T1000 (cell line): ENCODE measurements around the gene DENND4C.
"Not testable (repeated sequence)": the region's sequence is repeated elsewhere in the genome, so short reads cannot be mapped to it uniquely, and the experiment has no call there.

Source experiments
- DNase-seq: peaks from one replicate; lab custom pipeline; 2025; ENCODE audit warnings: mixed read lengths; lab: John Stamatoyannopoulos, UW

The DENND4C gene

DNA sequence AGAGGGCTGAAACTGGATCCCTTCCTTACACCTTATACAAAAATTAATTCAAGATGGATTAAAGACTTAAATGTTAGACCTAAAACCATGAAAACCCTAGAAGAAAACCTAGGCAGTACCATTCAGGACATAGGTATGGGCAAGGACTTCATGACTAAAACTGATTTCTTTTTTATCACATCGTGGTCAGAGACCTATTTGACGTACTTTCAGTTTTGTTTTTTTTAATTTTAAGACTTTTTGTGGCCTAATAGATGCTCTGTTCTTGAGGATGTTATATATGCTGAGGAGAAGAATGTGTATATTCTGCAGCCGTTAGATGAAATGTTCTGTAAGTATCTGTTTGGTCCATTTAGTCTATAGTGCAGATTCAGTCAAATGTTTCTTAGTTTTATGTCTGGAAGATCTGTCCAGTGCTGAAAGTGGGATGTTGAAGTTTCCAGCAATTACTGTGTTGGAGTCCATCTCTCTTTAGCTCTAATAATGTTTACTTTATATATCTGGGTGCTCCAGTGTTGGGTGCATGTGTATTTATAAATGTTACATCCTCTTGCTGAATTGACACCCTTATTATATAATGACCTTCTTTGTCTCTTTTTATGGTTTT is 36.4 kb downstream of the DENND4C start:
- not testable (repeated sequence) for DNase-seq

DNA sequence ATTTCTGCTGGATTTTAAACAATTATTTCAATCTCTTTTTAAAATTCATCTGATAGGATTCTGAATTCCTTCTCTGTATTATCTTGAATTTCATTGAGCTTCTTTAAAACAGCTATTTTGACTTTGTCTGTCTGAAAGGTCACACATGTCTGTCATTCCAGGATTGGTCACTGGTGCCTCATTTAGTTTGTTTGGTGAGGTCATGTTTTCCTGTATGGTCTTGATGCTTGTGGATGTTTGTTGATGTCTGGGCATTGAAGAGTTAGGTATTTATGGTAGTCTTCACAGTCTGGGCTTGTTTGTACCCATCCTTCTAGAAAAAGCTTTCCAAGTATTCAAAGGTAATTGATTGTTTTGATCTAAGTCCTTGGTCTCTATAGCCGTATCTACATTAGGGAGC is 39.1 kb downstream of the DENND4C start:
- no peak for DNase-seq

DNA sequence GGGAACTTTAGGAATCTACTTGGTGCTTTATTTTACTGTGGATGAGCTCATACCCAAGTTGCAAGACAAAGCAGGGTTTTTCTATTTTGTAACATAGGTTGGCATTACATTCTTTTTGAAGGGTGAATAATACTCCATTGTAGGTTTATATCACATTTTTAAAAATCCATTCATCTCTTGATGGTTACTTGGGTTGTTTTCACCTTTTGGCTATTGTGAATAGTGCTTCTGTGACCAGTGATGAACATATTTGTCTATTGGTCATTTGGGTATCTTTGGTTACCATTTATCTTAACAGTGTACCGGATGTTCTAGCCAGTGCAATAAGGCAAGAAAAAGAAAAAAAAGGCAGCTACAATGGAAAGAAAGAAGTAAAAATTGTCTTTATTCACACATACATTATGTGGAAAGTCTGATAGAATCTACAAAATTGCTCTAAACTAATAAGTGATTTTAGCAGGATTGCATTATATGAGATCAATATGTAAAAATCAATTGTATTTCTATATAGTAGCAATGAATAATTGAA is 40.0 kb downstream of the DENND4C start:
- DNase-seq: no peak

DNA sequence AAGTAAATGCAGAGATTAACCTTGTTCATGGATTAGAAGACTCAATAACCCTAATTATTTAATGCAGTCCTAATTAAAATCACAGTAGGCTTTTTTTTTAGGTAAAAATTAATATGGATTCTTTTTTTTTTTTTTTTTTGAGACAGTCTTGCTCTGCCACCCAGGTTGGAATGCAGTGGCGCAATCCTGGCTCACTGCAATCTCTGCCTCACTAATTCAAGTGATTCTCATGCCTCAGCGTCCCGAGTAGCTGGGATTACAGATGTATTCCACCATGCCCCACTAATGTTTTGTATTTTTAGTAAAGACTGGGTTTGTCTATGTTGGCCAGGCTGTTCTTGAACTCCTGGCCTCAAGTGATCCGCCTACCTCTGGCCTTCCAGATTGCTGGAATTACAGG is 40.6 kb downstream of the DENND4C start:
- no peak for DNase-seq

DNA sequence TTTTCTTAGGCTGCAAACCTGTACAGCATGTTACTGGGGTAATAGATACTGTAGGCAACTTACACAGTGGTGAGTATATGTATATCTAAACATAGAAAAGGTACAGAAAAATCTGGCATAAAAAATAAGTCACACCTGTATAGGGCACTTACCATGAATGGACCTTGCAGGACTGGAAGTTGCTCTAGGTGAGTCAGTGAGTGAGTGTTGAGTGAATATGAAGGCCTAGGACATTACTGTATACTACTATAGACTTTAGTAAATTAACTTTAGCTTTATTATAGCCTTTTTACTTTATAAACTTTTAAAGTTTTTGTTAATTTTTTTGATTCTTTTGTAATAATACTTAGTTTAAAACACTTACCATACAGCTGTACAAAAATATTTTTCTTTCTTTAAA is 51.3 kb downstream of the DENND4C start:
- no peak for DNase-seq

DNA sequence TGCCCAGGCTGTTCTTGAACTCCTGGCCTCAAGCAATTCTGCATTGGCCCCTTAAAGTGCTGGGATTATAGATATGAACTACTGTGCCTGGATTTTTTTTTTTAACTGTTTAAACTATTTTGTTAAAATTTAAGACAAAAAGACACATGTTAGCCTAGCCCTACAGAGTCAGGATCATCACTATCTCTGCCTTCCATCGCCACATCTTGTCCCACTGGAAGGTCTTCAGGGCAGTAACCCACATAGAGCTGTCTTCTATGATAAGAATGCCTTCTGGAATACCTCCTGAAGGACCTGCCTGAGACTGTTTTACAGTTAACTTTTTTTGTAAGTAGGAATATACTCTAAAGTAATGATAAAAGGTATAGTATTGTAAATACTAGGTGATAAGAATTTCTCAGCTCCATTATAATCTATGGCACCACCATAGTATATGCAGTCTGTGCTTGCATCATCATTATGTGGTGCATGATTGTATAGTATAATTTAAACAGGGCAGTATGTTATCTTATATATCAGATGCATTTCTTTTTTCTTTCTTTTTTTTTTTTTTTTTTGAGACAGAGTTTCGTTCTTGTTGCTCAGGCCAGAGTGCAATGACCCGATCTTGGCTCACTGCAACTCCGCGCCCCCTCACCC is 52.7 kb downstream of the DENND4C start:
- no peak for DNase-seq

DNA sequence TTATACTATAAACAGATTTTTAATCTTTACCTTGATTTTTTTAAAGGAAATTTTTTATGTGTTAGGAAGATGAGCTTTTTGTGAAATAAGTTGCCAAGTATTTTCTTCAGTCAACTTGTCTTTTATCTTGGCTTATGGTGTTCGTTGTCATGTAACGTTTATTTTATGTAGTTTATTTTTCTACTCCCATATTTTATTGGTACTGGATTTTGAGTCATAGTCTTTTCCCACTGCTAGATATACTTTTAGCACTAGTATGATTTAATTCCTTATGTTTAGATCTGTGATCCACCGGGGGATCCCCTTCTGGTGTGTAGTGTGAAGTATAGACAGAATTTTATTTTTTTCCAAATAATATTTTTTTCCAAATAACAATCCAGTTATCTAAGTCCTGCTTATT is 54.2 kb downstream of the DENND4C start:
- no peak for DNase-seq

DNA sequence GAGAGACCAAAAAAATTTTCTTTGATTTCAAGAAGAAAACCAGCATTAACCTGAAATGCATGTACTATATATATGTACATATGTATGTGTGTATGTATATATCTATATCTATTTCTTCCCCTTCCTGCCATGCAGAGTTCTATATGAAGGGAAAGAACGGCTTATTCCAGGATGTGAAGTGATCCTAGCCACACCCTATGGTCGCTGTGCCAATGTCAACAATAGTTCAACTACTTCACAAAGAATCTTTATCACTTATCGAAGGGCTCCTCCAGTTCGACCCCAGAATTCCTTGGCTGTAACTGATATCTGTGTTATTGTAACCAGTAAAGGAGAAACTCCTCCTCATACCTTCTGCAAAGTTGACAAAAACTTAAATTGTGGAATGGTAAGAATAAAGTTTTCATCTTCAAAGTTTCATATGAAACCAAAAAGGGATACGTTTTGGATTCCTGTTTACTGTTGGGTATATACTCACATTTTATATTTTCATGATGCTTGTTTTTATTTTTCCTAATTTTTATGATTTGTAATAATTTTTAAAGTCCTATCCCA is 56.2 kb downstream of the DENND4C start:
- no peak for DNase-seq

DNA sequence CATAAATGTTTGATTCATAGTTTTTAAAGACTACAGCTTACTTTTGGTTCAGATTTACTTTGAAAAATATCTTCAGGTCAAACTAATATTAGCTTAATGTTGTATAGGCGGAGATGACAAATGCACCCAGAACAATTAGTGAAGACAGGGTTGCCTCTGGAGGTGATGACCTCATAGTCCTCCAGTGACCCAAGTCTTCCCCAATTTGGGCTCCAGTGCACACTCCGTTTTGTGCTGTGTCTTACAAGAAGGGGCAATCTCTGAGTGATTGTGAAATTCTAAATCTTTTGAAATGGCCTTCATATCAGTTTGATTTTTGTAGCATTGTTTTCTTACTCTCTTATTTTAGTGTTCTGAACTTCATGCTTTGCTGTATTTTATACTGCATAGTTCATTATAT is 57.6 kb downstream of the DENND4C start:
- no peak for DNase-seq

DNA sequence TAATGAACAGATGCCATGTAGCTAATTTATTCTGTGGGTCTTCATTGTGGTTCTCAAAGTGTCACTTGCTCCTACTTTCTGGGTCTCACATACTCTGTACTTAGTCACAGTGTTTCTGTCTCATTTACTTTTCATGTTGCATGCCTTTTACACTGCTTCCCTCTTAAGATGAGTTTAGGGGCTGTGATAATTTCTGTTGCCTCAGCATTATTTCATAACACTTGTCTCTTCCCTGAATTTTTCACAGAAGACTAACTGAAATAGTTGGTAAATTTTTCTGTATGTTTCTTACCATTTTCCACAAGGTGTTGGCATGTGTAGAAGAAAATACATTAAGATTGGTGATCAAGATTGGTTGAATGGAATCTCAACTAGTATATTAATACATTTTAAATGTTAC is 59.6 kb downstream of the DENND4C start:
- DNase-seq: no peak

DNA sequence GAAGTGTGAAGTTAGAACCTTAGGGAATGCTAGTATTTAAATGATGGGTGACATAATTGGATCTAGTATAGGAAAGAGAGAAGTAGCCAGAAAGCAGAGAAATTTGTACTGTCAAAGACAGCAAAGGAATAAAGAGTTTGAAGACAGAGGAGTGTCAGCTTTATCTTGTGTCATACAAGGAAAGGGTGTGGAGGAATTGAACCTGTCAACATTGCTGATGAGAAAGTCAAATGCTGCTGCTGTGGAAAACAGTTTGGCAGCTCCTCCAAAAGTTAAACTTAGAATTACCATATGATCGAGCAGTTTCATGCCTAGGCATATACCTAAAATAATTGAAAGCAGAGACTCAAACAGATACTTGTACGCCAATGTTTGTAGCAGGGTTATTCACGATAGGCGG is 63.7 kb downstream of the DENND4C start:
- DNase-seq: no peak

DNA sequence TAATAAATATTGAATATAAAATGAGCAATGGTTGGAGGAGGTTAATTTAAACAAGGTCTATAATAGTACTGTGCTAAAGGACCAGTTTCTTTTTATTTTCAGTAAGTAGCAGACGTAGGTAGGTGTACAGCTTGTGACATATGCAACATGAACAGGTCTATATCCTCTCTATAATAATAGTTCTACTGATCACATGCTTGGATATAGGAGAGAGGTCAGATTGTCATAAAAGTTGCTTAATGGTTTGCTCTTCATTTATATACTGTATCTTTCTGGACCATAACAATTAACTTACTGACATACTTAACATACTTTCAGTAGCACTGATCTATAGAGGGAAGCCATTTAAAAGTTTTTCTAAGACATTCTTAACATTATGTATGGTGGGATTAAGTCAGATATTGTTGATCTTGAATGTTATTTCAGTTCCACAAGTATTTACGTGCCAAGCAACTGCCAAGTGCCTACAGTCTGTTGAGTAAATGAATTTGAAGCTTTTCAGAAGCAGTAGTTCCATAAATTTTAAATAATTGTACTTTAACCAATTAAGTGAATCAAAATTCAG is 68.0 kb downstream of the DENND4C start:
- DNase-seq: no peak

DNA sequence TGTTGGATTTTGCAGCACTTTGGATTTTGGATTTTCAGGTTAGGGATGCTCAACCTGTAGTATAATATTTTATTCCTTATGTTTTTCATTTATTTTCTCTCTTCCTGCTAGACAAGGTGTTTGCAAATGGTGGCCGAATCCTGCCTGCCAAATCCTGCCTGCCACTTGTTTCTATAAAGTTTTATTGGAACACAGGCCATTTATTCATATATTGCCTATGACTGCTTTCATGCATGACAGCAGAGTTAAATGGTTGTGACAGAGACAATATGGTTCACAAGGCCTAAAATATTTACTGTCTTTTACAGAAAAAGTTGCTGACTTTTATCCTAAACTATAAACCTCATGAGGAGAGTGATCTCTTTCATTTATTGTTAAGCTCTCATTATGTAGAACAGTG is 72.7 kb downstream of the DENND4C start:
- no peak for DNase-seq

DNA sequence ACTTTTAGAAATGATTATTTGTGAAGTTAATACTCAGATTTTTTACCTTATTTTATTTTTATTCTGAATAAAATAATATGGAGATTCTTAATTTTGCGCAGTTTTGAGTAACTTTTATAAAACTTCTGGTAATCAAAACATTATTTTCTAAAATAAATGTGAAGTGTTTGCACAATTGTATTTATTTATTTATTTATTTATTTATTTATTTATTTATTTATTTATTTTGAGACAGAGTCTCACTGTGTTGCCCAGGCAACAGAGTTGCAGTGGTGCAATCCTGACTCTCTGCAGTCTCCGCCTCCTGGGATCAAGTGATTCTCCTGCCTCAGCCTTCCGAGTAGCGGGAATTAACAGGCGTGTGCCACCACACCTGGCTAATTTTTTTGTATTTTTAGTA is 76.1 kb downstream of the DENND4C start:
- DNase-seq: no peak

DNA sequence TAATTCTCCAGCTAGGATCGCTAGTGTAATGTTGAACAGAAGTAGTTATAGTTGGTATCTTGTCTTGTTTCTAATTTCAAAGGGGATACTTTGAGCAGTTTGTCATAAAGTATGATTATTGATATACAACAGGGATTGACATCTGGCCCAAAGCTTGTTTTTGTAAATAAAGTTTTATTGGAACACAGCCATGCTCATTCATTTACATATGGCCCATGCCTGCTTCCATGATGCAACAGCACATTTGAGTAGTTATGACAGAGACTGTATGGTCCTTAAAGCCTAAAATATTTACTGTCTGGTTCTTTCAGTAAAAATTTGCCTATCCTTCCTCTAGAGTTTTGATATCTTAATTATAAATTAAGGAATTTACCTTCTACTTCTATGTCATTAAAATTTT is 79.8 kb downstream of the DENND4C start:
- no peak for DNase-seq

DNA sequence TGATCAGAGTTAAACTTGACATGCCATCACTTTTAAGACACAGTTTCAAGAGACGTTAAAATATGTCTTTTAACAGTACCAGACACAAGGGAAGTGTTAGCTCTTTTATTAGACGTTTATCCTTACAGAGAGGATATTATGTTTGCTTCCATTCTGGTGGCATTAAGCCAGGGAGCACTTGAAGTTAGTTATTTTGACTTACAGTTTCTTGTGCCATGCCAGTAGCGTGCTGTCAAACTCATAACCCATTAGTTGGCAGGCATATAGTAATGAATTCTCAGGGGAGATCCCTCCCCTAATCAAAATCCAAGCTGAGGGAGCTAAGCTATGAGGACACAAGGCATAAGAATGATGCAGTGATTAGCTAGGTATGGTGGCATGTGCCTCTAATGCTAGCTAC is 83.1 kb downstream of the DENND4C start:
- no peak for DNase-seq

DNA sequence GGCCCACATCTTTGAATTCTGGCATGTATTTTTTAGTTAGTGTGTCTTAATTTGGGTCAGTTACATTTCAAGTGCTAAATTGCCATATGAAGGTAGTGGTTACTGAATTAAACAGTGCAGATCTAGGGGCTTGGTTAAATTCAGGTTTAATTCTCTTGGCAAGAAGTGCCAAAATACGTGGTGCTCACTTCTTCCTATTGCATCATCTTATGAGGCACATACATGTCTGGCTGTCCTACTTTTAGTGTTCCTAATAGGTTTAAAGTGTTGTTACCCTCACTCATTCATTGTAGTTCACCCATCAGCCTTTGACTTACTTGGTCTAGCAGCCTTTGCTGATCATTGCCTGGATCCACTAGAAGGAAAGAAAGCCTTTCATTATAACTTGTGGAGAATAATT is 90.0 kb downstream of the DENND4C start:
- DNase-seq: no peak

DNA sequence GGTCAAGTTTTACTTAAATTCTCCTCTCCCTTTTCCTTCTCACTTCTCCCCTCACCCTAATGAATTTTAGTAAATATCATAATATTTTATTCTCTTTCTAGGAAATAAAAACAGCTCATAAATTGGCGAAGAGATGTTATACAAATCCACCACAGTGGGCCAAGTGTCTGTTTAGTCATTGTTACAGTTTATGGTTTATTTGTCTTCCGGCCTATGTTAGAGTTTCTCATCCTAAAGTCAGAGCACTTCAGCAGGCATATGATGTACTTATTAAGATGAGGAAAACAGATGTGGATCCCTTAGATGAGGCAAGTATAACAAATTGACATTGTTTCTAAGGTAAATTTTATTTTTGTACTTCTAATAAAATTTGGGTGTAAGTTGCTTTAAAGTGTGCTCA is 101.4 kb downstream of the DENND4C start:
- no peak for DNase-seq

DNA sequence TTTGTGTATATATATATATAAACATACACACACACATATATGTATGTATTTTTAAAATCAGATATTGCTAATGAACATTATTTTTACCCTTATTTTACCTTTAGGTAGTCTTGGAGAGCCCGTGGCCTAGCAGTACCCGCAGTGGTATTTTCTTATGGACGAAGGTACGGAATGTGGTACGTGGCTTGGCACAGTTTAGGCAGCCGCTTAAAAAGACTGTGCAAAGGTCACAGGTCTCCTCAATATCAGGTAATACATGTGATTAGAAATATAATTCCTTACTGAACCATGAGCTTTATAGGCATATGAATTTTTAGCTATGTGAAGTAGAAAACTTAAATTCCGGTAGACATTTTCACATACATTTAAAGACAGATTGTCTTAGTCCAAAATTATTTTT is 105.7 kb downstream of the DENND4C start:
- no peak for DNase-seq

DNA sequence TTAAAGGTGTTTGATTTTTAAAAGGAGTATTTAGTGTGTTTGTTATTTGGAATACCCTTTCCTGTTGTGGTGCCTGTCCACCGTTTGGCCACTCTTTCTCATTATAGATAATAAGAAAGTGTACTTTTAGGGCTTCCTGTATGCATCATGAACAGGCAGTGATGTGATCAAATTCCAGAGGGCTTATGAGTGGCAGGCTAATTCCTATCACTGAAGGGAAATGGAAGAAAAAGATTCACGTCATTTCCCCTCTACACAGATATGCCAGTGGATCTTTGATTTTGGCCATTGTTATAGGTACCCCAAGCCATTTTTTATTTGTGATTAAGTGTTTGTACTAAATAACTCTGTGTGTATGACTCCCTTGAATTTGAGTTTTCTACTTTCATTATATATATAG is 112.5 kb downstream of the DENND4C start:
- no peak for DNase-seq

DNA sequence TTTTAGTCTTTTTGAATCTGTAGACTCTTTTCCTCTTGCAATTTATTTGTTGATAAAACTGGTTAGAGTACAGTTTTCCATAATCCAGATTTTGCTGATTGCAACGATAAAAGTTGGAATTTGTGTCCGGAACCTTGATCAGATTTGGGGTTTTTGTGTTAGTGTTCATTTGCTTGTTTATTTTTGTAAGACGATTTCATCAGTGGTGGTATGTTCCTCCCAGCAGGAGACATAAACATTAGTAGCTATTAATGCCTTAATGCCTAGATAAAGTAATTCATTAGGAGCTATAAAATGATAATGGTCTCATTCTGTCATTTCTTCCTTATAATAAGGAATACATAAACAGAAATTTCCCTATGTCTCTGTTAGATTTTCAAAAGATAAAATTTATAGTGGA is 128.2 kb downstream of the DENND4C start:
- DNase-seq: no peak

DNA sequence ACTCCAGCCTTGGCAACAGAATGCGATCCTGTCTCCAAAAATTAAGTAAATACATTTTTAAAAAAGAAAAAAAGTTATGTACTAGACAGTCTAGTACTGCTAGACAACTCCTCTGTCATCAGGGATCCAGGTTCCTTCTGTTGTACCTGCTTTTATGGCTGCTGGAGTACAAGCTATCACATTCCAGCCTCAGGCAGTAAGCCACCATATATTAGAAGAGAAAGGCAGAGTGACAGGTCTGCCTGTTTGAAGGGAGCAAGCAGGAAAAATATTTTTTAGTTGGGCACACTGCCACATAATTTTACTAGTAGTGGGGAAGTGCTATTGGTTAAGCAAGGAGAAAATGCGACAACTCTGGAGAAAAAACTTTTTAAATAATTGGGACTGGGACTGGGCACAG is 138.6 kb downstream of the DENND4C start:
- DNase-seq: no peak

DNA sequence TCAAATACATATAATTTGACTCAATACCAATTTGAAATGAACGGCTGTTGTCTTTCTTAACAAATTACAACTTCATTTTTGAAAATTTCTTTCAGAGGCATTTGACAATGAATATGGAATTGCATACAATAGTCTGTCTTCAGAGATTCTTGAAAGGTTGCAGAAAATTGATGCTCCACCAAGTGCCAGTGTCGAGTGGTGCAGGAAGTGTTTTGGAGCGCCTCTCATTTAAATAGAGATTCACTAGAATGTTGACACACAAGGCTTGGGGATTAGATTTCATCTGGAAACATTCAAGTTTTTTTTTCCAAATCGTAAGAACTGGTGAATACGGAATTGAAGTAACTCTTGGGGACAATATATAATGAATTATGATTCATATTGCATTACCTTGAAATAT is 141.4 kb downstream of the DENND4C start:
- no peak for DNase-seq
